ENCODE measurements around the gene TNFSF10.

GRCh38 chr3:172528677-172529076 lies 5.4 kb upstream of the TNFSF10 start:
- no peak for TF ChIP-seq ZFX (IDR thresholded peaks at IDR 0.05; ENCODE audit: borderline replicate concordance)
- TF ChIP-seq, protein P1, sequence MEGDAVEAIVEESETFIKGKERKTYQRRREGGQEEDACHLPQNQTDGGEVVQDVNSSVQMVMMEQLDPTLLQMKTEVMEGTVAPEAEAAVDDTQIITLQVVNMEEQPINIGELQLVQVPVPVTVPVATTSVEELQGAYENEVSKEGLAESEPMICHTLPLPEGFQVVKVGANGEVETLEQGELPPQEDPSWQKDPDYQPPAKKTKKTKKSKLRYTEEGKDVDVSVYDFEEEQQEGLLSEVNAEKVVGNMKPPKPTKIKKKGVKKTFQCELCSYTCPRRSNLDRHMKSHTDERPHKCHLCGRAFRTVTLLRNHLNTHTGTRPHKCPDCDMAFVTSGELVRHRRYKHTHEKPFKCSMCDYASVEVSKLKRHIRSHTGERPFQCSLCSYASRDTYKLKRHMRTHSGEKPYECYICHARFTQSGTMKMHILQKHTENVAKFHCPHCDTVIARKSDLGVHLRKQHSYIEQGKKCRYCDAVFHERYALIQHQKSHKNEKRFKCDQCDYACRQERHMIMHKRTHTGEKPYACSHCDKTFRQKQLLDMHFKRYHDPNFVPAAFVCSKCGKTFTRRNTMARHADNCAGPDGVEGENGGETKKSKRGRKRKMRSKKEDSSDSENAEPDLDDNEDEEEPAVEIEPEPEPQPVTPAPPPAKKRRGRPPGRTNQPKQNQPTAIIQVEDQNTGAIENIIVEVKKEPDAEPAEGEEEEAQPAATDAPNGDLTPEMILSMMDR (IDR thresholded peaks at IDR 0.05), result no peak

Measured in 22Rv1 (cell line).